Stimulated activated CD8-positive, alpha-beta memory T cell treated with anti-CD3 and anti-CD28 coated beads, Interleukin-12 subunit alpha, Interleukin-12 subunit beta, amount 100 ng/mL, for 24 hours (primary cell): ENCODE results near the gene GABRG3.

ENCODE experiments used
- DNase-seq: peaks from one replicate; pipeline ENCODE4 v3.0.0-alpha.2; 2020; ENCODE audit errors: extremely low read depth

Gene GABRG3

DNA sequence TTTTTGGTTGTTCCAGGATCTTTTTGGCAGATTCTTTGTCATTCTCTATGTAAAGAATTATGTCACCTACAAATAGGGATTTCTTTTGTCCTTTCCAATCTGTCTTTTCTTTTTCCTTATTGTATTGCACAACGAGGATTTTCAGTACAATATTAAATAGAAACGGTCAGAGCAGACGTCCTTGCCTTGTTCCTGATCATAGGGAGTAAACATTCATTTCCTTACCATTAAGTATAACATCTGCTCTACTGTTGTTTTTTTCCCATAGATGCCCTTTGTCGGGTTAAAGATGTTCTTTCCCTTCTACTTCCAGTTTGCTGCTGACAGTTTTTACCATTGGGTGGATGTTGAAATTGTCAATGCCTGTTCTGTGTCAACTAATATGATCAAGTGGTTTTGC is 599.8 kb downstream of the GABRG3 start:
- DNase-seq = no peak

- no peak for DNase-seq
Measured at GRCh38 chr15:27573805-27574485, 603.0 kb downstream of the GABRG3 start.

- no peak for DNase-seq
Measured at GRCh38 chr15:27574541-27575054, 603.6 kb downstream of the GABRG3 start.

GRCh38 chr15:27575521-27575920 is 604.5 kb downstream of the GABRG3 start:
- DNase-seq = no peak

DNA sequence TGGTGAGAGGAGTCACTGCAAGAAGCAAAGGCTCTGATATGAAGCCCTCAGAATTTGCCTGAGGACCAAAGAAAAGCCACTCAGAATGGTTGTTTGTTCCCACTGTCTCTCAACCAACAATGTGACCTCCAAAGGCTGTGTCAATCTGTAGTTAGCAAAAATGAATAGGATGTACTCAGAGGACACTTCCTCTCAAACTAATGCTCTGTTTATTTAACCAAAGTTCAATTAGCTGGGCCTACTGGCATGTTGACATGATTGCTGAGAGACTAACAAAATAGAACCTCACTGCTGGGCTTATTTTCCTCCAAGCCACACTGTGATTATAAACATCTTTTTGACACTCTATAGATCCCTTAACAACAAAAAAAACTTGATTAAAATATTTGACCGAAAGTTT is 605.6 kb downstream of the GABRG3 start:
- DNase-seq = no peak

GRCh38 chr15:27579738-27580137 is 608.8 kb downstream of the GABRG3 start:
- no peak for DNase-seq

- no peak for DNase-seq
Measured at GRCh38 chr15:27582726-27583410, 611.9 kb downstream of the GABRG3 start.

DNA sequence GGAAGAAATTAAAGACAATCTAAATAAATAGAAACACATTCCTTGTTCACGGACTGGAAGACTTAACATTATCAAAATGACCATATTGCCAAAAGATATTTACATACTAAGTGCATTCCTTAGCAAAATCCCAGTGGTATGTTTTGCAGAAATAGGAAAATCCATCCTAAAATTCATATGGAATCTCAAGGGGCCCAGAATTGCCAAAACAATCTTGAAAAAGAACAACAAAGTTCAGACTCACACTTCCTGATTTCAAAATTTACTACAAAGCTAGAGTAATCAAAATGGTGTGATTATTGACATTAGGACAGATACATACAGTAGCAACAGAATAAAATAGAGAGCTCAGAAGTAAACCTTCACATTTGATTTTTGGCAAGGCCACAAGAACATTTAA is 612.7 kb downstream of the GABRG3 start:
- DNase-seq = no peak

DNA sequence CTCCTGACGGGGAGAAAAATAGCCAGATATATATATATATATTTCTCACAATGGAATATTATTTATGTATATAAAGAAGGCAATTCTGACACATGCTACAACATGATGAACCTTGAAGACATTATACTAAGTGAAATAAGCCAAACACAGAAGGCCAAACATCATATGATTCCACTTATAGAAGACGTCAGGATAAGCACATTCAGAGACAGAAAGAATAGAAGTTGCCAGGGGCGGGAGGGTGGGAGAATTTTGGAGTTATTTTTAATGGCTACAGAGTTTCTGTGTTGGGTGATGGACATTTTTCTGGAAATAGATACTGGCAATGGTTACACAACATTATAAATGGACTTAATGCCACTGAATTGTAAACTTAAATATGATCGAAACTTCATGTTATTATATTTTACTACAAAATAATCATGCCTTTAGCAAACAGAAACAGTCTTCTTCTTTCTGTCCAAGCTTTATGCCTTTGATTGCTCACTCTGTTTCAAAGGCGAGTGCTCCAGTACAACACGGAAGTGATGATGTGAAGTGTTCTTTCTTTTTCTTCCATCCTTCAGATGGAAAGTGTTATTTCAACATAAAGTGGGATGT is 614.2 kb downstream of the GABRG3 start:
- no peak for DNase-seq

GRCh38 chr15:27587810-27588209 is 616.8 kb downstream of the GABRG3 start:
- no peak for DNase-seq

GRCh38 chr15:27589260-27589659 is 618.3 kb downstream of the GABRG3 start:
- DNase-seq = no peak

- no peak for DNase-seq
Measured at GRCh38 chr15:27589782-27590181, 618.8 kb downstream of the GABRG3 start.
